Nephron progenitor cell (in vitro differentiated cells): ENCODE data around the gene AFF2.

Source experiments
- DNase-seq: peaks from one replicate; pipeline ENCODE4 v3.0.0; 2021
- H3K27ac Mint-ChIP-seq: 2 replicates; pipeline ENCODE4 v1.8.0; 2021; ENCODE audit warnings: mild to moderate bottlenecking, moderate library complexity, mixed read lengths
- H3K27me3 Mint-ChIP-seq: 2 replicates; pipeline ENCODE4 v1.8.0; 2021; ENCODE audit warnings: mild to moderate bottlenecking, low read depth, mixed read lengths; ENCODE audit not compliant: poor library complexity
- H3K36me3 Mint-ChIP-seq: 2 replicates; pipeline ENCODE4 v1.8.0; 2021; ENCODE audit warnings: low read depth, mixed read lengths
- H3K4me1 Mint-ChIP-seq: 2 replicates; pipeline ENCODE4 v1.8.0; 2021; ENCODE audit warnings: mixed read lengths
- H3K4me3 Mint-ChIP-seq: 2 replicates; pipeline ENCODE4 v1.8.0; 2021; ENCODE audit warnings: mild to moderate bottlenecking, moderate library complexity, mixed read lengths
- H3K9me3 Mint-ChIP-seq: 2 replicates; pipeline ENCODE4 v1.8.0; 2021; ENCODE audit warnings: mild to moderate bottlenecking, moderate library complexity, mixed read lengths
- TF ChIP-seq, protein P1 (sequence below): fragments of 200-600 bp; sonication (generic); IDR thresholded peaks from 2 replicates; pipeline ENCODE4 v1.5.0; 2021; ENCODE audit warnings: antibody characterized with exemption

AFF2 gene

DNA sequence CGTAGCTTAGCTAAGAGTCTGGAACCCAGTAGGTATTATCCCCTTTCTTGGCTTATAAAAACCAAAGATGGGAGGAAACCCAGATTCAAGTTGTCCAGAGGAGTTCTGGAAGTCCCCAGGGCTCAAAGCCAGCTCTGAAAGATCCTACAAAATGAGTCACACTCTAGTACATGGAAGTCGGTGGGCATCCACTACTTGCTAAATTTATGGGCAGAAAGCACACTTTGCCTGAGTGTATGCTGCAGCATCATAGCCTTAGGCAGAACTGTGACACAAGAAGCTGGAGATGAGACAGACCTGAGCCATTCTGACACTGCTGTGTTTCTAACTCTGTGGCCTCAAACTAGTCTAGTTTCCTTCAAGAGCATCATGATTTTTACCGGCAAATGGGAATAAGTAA, 429.3 kb downstream of the AFF2 start:
- Mint-ChIP-seq H3K27ac (no peak overlapping the region), H3K36me3 (no peaks in the 10 kb centered on the region), H3K27me3 (no peaks in the 10 kb centered on the region), H3K9me3 (peaks cover 17% of the 10 kb centered on the region), H3K4me3 (no peak overlapping the region), H3K4me1 (no peaks in the 10 kb centered on the region)
- no peak for DNase-seq
- TF ChIP-seq, protein P1, sequence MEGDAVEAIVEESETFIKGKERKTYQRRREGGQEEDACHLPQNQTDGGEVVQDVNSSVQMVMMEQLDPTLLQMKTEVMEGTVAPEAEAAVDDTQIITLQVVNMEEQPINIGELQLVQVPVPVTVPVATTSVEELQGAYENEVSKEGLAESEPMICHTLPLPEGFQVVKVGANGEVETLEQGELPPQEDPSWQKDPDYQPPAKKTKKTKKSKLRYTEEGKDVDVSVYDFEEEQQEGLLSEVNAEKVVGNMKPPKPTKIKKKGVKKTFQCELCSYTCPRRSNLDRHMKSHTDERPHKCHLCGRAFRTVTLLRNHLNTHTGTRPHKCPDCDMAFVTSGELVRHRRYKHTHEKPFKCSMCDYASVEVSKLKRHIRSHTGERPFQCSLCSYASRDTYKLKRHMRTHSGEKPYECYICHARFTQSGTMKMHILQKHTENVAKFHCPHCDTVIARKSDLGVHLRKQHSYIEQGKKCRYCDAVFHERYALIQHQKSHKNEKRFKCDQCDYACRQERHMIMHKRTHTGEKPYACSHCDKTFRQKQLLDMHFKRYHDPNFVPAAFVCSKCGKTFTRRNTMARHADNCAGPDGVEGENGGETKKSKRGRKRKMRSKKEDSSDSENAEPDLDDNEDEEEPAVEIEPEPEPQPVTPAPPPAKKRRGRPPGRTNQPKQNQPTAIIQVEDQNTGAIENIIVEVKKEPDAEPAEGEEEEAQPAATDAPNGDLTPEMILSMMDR: no peak

DNA sequence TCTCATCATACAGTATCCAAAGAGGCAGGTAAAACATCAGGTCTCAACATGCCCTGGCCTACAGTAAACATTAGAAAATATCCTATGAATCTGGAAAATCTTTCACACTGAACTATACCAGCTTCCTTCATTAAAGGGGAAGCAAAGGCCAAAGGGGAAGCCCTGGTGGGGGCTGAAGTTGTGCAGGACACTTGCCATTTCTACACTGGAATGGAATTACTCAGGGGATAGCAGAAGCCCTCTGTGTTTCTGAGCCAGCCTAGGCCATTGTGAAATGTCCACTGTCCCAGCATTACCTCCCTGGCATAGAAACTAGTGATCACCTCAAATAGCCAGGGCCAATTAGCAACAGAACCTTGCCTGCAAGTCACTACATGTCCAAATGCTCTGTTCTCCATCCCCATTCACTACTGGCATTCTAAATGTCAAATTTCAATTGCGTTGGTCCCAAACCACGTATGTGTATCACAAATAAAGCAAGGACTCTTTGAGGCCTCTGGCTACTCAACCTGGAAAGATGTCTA, 429.9 kb downstream of the AFF2 start:
- Mint-ChIP-seq H3K4me1 (no peaks in the 10 kb centered on the region), H3K27ac (no peak overlapping the region), H3K27me3 (no peaks in the 10 kb centered on the region), H3K36me3 (no peaks in the 10 kb centered on the region), H3K4me3 (no peak overlapping the region), H3K9me3 (peaks cover 14% of the 10 kb centered on the region)
- DNase-seq: no peak
- TF ChIP-seq, protein P1: no peak

DNA sequence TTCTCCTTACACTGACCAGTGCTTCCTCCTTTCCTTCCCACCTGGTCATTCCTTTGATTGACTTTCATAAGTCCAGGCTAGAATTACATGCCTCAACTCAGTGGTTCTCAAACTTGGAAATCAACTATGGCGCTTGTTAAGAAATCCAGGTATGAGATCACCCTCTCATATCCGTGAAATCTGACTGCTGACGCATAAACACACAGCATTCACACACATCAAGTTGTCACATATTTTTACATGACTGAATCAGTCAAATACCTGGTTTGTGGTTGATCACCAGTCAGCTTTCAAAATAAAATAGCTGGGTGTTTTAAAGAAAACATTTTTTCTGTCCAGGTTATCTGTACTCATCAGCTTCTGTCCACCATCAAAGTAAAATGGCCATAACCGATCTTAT, 433.5 kb downstream of the AFF2 start:
- no peak overlapping the region for H3K27ac Mint-ChIP-seq
- H3K36me3 Mint-ChIP-seq: no peaks in the 10 kb centered on the region
- no peaks in the 10 kb centered on the region for H3K4me1 Mint-ChIP-seq
- no peak overlapping the region for H3K4me3 Mint-ChIP-seq
- H3K9me3 Mint-ChIP-seq: peaks cover 12% of the 10 kb centered on the region
- no peaks in the 10 kb centered on the region for H3K27me3 Mint-ChIP-seq
- DNase-seq: no peak
- TF ChIP-seq, protein P1: no peak

DNA sequence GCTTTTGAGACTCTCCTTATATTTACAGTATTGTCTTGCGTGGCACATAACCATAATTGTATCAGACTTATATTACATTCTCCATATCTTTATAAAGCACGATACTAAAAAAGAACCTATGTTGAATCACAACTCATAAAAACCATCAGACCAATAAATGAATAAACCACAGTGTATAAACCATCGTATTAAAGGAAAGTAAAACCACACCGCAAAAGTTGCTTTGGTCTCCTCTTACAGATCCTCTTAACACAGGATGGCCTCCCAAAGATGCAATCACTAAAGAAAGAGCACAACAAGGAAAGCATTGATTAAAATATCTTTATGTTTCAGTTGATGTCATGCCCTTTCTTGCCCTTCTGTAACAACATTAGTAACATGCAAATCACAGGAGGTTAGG, 437.9 kb downstream of the AFF2 start:
- Mint-ChIP-seq H3K27ac (no peak overlapping the region), H3K4me3 (no peak overlapping the region), H3K27me3 (no peaks in the 10 kb centered on the region), H3K4me1 (no peaks in the 10 kb centered on the region), H3K9me3 (peaks cover 23% of the 10 kb centered on the region), H3K36me3 (no peaks in the 10 kb centered on the region)
- TF ChIP-seq, protein P1: no peak
- DNase-seq: no peak

DNA sequence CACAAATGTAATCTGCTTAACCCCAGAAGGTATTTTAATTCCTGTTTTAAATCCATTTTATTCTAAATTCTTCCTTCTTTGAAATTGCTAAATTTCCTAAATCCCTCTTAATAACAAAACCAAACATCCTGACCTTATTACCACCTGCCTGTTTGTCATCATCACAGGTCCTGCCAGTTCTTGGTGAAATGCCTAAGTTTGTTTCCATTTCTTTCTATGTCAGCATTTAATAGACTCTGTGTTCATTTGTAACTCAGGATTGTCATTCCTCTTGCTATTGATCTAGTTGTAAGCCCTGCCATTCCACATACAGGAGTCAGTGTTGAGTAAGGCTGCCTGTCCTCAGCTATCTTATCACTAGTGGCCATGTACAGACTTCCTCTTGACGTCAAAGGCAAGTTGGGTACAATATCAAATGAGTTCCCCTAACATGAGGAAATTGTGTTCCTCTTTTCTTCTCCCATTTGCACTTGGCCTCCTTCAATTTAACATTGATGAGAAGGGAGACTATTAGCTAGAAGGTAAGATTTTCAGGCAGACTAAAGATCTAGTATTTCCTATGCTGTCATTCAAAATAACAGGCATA, 440.1 kb downstream of the AFF2 start:
- H3K4me1 Mint-ChIP-seq: no peaks in the 10 kb centered on the region
- no peak overlapping the region for H3K27ac Mint-ChIP-seq
- H3K27me3 Mint-ChIP-seq: no peaks in the 10 kb centered on the region
- H3K36me3 Mint-ChIP-seq: no peaks in the 10 kb centered on the region
- DNase-seq: no peak
- TF ChIP-seq, protein P1: no peak
- H3K9me3 Mint-ChIP-seq: peaks cover 35% of the 10 kb centered on the region
- no peak overlapping the region for H3K4me3 Mint-ChIP-seq

DNA sequence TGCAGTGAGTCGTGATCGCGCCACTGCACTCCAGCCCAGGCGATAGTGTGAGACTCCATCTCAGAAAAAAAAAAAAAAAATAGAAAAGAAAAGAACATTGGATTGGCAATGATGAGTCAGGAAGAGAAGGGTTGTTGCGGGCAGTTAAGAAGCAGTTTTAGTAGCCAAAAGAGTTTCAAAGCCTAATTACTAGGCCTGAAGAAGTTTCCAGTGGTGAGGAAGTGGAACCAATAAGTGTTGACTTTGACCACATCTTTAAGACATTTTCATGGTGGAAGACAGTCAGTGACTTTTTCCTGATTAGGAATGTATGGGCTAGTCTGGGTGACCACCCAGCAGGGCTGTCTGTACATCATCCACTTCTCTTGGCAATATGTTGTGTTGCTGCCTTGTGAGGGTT, 442.3 kb downstream of the AFF2 start:
- DNase-seq: no peak
- H3K27me3 Mint-ChIP-seq: no peaks in the 10 kb centered on the region
- no peak overlapping the region for H3K4me3 Mint-ChIP-seq
- H3K27ac Mint-ChIP-seq: no peak overlapping the region
- H3K36me3 Mint-ChIP-seq: no peaks in the 10 kb centered on the region
- TF ChIP-seq, protein P1: no peak
- peaks cover 8% of the 10 kb centered on the region for H3K4me1 Mint-ChIP-seq
- peaks cover 48% of the 10 kb centered on the region for H3K9me3 Mint-ChIP-seq
